Parathyroid adenoma (tissue), 2 donors: Measurements from ENCODE around the gene ST3GAL3.

Source experiments
- H2AFZ ChIP-seq: fragments of 300-600 bp; sonication (generic); one replicate; pipeline ENCODE4 v1.7.0; 2017; ENCODE audit warnings: antibody characterized with exemption, mild to moderate bottlenecking
- H3K27ac ChIP-seq: fragments of 300-600 bp; sonication (generic); one replicate; pipeline ENCODE4 v1.7.0; 2017
- H3K27me3 ChIP-seq: fragments of 300-600 bp; sonication (generic); one replicate; pipeline ENCODE4 v1.7.0; 2017; ENCODE audit warnings: low read length; ENCODE audit not compliant: control insufficient read depth, insufficient read depth
- H3K36me3 ChIP-seq: fragments of 300-600 bp; sonication (generic); one replicate; pipeline ENCODE4 v1.7.0; 2017; ENCODE audit warnings: low read length; ENCODE audit not compliant: control insufficient read depth, insufficient read depth
- H3K4me1 ChIP-seq: fragments of 300-600 bp; sonication (generic); one replicate; pipeline ENCODE4 v1.7.0; 2017; ENCODE audit warnings: control low read depth
- H3K4me2 ChIP-seq: fragments of 300-600 bp; sonication (generic); one replicate; pipeline ENCODE4 v1.7.0; 2017; ENCODE audit warnings: low read length
- H3K4me3 ChIP-seq: fragments of 300-600 bp; sonication (generic); one replicate; pipeline ENCODE4 v1.7.0; 2017; ENCODE audit warnings: low read depth, low read length
- H3K79me2 ChIP-seq: fragments of 300-600 bp; sonication (generic); one replicate; pipeline ENCODE4 v1.7.0; 2017; ENCODE audit warnings: control low read depth
- H3K9ac ChIP-seq: fragments of 300-600 bp; sonication (generic); one replicate; pipeline ENCODE4 v1.7.0; 2017; ENCODE audit warnings: mild to moderate bottlenecking
- H3K9me3 ChIP-seq: fragments of 300-600 bp; sonication (generic); one replicate; pipeline ENCODE4 v1.7.0; 2017; ENCODE audit warnings: low read length; ENCODE audit not compliant: control insufficient read depth
- CTCF ChIP-seq: fragments of 300-600 bp; sonication (generic); IDR thresholded peaks from one replicate; pipeline ENCODE4 v1.7.0; 2017; ENCODE audit warnings: antibody characterized with exemption, mild to moderate bottlenecking
- donor health status: primary hyperparathyroidism.

Gene ST3GAL3

GRCh38 chr1:43954036-43954435, 246.7 kb downstream of the ST3GAL3 start:
- no peak overlapping the region for H3K9ac ChIP-seq
- TF ChIP-seq CTCF, result no peak
- H3K27me3 ChIP-seq, result no peaks in the 10 kb centered on the region
- H3K4me3 ChIP-seq, result no peak overlapping the region
- no peaks in the 10 kb centered on the region for H3K36me3 ChIP-seq
- H3K4me2 ChIP-seq, result no peak overlapping the region
- H3K79me2 ChIP-seq, result no peaks in the 10 kb centered on the region
- no peak overlapping the region for H2AFZ ChIP-seq
- no peak overlapping the region for H3K27ac ChIP-seq
- peaks cover 3% of the 10 kb centered on the region for H3K4me1 ChIP-seq
- H3K9me3 ChIP-seq, result no peaks in the 10 kb centered on the region

GRCh38 chr1:43956234-43956633, 248.9 kb downstream of the ST3GAL3 start:
- H3K27me3 ChIP-seq, result no peaks in the 10 kb centered on the region
- H3K27ac ChIP-seq, result no peak overlapping the region
- H3K79me2 ChIP-seq, result no peaks in the 10 kb centered on the region
- H3K9ac ChIP-seq, result no peak overlapping the region
- no peak overlapping the region for H3K4me3 ChIP-seq
- no peak for TF ChIP-seq CTCF
- H3K4me2 ChIP-seq, result no peak overlapping the region
- H2AFZ ChIP-seq, result no peak overlapping the region
- peaks cover 3% of the 10 kb centered on the region for H3K4me1 ChIP-seq
- H3K9me3 ChIP-seq, result no peaks in the 10 kb centered on the region
- H3K36me3 ChIP-seq, result no peaks in the 10 kb centered on the region

GRCh38 chr1:43957407-43958040, 250.2 kb downstream of the ST3GAL3 start:
- H3K9ac ChIP-seq, result no peak overlapping the region
- no peaks in the 10 kb centered on the region for H3K36me3 ChIP-seq

GRCh38 chr1:43958351-43959255, 251.3 kb downstream of the ST3GAL3 start:
- no peaks in the 10 kb centered on the region for H3K4me1 ChIP-seq
- H3K36me3 ChIP-seq, result no peaks in the 10 kb centered on the region

More at GRCh38 chr1:43957407-43958040, 250.2 kb downstream of the ST3GAL3 start:
- TF ChIP-seq CTCF, result no peak
- no peaks in the 10 kb centered on the region for H3K9me3 ChIP-seq
- no peak overlapping the region for H3K4me3 ChIP-seq
- H3K79me2 ChIP-seq, result no peaks in the 10 kb centered on the region
- no peak overlapping the region for H3K4me2 ChIP-seq
- peaks cover 3% of the 10 kb centered on the region for H3K4me1 ChIP-seq
- no peak overlapping the region for H2AFZ ChIP-seq
- H3K27ac ChIP-seq, result no peak overlapping the region
- no peaks in the 10 kb centered on the region for H3K27me3 ChIP-seq

More at GRCh38 chr1:43958351-43959255, 251.3 kb downstream of the ST3GAL3 start:
- Histone ChIP-seq H3K9ac (no peak overlapping the region), H3K27me3 (no peaks in the 10 kb centered on the region), H3K4me2 (no peak overlapping the region), H2AFZ (no peak overlapping the region), H3K79me2 (no peaks in the 10 kb centered on the region), H3K4me3 (no peak overlapping the region), H3K27ac (no peak overlapping the region), H3K9me3 (no peaks in the 10 kb centered on the region)
- no peak for TF ChIP-seq CTCF
